SU-DHL-6 (cell line): ENCODE measurements around the gene OR2Y1.
"Not testable (repeated sequence)": the region's sequence is repeated elsewhere in the genome, so short reads cannot be mapped to it uniquely, and the experiment has no call there.

Source experiments
- H2AFZ ChIP-seq: fragments of 200-600 bp; sonication (generic); 2 replicates; pipeline ENCODE4 v1.6.1; 2014; ENCODE audit warnings: low read depth, mild to moderate bottlenecking, moderate library complexity, mixed read lengths, antibody characterized with exemption, low read length; ENCODE audit not compliant: severe bottlenecking
- H3F3A ChIP-seq: fragments of 200-600 bp; shearing (Covaris generic); 2 replicates; pipeline ENCODE4 v1.6.0; 2016; ENCODE audit warnings: antibody characterized with exemption, mild to moderate bottlenecking; ENCODE audit not compliant: insufficient read depth
- H3K27ac ChIP-seq: fragments of 200-600 bp; sonication (generic); 2 replicates; pipeline ENCODE4 v1.5.1; 2016; ENCODE audit warnings: low read depth, mild to moderate bottlenecking, low read length, moderate library complexity, mixed read lengths
- H3K27me3 ChIP-seq: fragments of 200-600 bp; sonication (generic), shearing (Covaris generic); 2 replicates; pipeline ENCODE4 v1.6.0; 2014; ENCODE audit warnings: mild to moderate bottlenecking, low read length
- H3K36me3 ChIP-seq: fragments of 200-600 bp; sonication (generic); 2 replicates; pipeline ENCODE4 v1.6.1; 2014; ENCODE audit warnings: mild to moderate bottlenecking, low read length, mixed read lengths
- H3K4me2 ChIP-seq: fragments of 300-600, 200-600 bp; shearing (Covaris generic), sonication (generic); 2 replicates; pipeline ENCODE4 v1.6.0; 2014; ENCODE audit warnings: low read length, low read depth, mild to moderate bottlenecking; ENCODE audit not compliant: poor library complexity, severe bottlenecking
- H3K4me3 ChIP-seq: fragments of 200-600 bp; sonication (generic); 2 replicates; pipeline ENCODE4 v1.5.1; 2014; ENCODE audit warnings: antibody characterized with exemption, low read length, mild to moderate bottlenecking, mixed read lengths; ENCODE audit not compliant: insufficient read depth, poor library complexity, severe bottlenecking
- H3K79me2 ChIP-seq: fragments of 200-600 bp; sonication (generic); 2 replicates; pipeline ENCODE4 v1.6.1; 2014; ENCODE audit warnings: mild to moderate bottlenecking, low read length, moderate library complexity; ENCODE audit not compliant: insufficient read depth
- H3K9ac ChIP-seq: fragments of 200-600 bp; sonication (generic); 2 replicates; pipeline ENCODE4 v1.7.0; 2014; ENCODE audit warnings: mild to moderate bottlenecking, low read length
- H3K9me2 ChIP-seq: fragments of 200-600 bp; sonication (generic); replicated peaks from 2 replicates; pipeline ENCODE4 v1.6.1; 2014; ENCODE audit warnings: low read length; ENCODE audit not compliant: insufficient read depth
- H3K9me3 ChIP-seq: fragments of 200-600 bp; sonication (generic); 2 replicates; pipeline ENCODE4 v1.6.1; 2014; ENCODE audit warnings: low read length, mixed read lengths; ENCODE audit not compliant: insufficient read depth
- H4K20me1 ChIP-seq: fragments of 200-600 bp; sonication (generic); 2 replicates; pipeline ENCODE4 v1.6.1; 2014; ENCODE audit warnings: low read depth, mild to moderate bottlenecking, antibody characterized with exemption, low read length, moderate library complexity, mixed read lengths
- EZH2phosphoT487 ChIP-seq: fragments of 200-600 bp; sonication (generic), shearing (Covaris generic); conservative IDR thresholded peaks from 2 replicates; pipeline ENCODE4 v1.6.1; 2018; ENCODE audit warnings: mild to moderate bottlenecking, antibody characterized with exemption, low read length, moderate library complexity, mixed read lengths
- TF ChIP-seq, protein P1 (sequence below): fragments of 200-600 bp; sonication (generic); IDR thresholded peaks from one replicate; pipeline ENCODE4 v1.5.1; 2017; ENCODE audit warnings: antibody characterized with exemption, mild to moderate bottlenecking, low read length, moderate library complexity; ENCODE audit not compliant: insufficient read depth, poor library complexity, severe bottlenecking

OR2Y1 gene

DNA sequence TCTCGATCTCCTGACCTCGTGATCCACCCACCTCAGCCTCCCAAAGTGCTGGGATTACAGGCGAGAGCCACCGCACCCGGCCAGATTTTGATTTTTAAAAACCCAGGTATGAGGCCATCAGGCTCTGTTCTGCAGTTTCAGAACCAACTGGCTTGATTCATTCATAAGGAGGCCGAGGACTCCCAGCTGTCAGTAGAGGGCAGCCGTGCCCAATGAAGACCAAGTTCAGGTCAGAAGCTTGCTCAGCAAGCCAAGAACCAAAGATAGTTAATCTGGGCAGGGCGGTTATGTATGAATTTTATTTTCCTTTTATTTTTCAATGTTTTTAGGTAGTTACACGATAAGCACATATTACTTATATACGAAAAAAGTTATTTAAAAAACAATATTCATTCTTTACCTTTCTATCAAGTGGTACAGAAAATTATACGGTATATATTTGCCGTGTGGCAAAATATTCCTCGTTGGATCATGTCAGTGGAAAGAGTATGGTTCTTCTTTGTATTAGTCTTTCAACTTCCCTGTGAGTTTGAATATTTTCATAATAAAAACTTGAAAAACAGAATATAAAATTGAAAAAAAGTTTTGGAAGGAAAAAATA is 44.7 kb upstream of the OR2Y1 start:
- Histone ChIP-seq H3K9me3 (no peaks in the 10 kb centered on the region), H3K4me3 (no peak overlapping the region), H3K36me3 (no peaks in the 10 kb centered on the region), H3K27ac (no peak overlapping the region), H3K9ac (no peak overlapping the region), H2AFZ (no peak overlapping the region), H3K79me2 (no peaks in the 10 kb centered on the region), H4K20me1 (no peaks in the 10 kb centered on the region), H3F3A (no peaks in the 10 kb centered on the region), H3K27me3 (no peaks in the 10 kb centered on the region), H3K9me2 (no peaks in the 10 kb centered on the region), H3K4me2 (no peak overlapping the region)
- TF ChIP-seq, protein P1, sequence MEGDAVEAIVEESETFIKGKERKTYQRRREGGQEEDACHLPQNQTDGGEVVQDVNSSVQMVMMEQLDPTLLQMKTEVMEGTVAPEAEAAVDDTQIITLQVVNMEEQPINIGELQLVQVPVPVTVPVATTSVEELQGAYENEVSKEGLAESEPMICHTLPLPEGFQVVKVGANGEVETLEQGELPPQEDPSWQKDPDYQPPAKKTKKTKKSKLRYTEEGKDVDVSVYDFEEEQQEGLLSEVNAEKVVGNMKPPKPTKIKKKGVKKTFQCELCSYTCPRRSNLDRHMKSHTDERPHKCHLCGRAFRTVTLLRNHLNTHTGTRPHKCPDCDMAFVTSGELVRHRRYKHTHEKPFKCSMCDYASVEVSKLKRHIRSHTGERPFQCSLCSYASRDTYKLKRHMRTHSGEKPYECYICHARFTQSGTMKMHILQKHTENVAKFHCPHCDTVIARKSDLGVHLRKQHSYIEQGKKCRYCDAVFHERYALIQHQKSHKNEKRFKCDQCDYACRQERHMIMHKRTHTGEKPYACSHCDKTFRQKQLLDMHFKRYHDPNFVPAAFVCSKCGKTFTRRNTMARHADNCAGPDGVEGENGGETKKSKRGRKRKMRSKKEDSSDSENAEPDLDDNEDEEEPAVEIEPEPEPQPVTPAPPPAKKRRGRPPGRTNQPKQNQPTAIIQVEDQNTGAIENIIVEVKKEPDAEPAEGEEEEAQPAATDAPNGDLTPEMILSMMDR: peak; percentile 68
- no peak for TF ChIP-seq EZH2phosphoT487

DNA sequence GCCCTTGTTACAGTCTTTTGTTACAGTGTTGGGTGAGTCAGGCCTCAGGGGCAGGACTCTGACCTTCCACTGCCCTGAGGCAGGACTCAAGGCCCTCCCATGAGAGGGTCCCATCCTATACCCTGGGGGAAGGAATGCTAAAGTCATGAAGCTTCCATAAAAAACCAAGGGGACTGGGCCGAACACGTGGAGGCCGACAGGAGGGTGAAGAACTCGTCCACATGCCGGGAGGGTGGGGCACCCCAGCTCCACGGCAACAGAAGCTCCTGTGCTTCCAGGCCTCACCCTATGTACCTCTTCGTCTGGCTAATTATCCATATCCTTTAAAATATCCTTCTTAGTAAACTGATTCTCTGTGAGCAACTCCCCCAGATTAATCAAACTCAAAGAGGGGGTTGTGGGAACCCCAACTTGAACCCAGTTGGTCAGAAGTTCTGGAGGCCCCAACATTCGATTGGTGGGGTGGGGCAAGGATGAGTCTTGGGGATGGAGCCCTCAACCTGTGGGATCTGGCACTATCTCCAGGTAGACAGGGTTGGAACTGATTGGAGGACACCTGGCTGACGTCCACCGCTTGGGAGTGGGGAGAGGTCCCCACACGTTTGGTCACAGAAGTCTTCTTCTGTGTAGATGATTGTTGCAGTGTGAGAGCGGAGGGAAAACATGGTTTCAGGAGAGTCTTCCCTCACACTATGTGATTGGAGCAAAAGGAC is 43.6 kb upstream of the OR2Y1 start:
- Histone ChIP-seq H3K36me3 (no peaks in the 10 kb centered on the region), H3K9me3 (no peaks in the 10 kb centered on the region), H3K9me2 (no peaks in the 10 kb centered on the region), H3K9ac (no peak overlapping the region), H3K4me2 (no peak overlapping the region), H3K4me3 (no peak overlapping the region), H4K20me1 (no peaks in the 10 kb centered on the region), H3K27me3 (no peaks in the 10 kb centered on the region), H3K79me2 (no peaks in the 10 kb centered on the region), H2AFZ (no peak overlapping the region), H3K27ac (no peak overlapping the region), H3F3A (no peaks in the 10 kb centered on the region)
- TF ChIP-seq EZH2phosphoT487: no peak
- TF ChIP-seq, protein P1: no peak

GRCh38 chr5:180782748-180783147 is 42.9 kb upstream of the OR2Y1 start:
- Histone ChIP-seq H3K9me2 (no peaks in the 10 kb centered on the region), H3K27ac (no peak overlapping the region), H3K9me3 (no peaks in the 10 kb centered on the region), H3F3A (no peaks in the 10 kb centered on the region), H3K27me3 (no peaks in the 10 kb centered on the region), H3K4me2 (no peak overlapping the region), H3K9ac (no peak overlapping the region), H4K20me1 (no peaks in the 10 kb centered on the region), H3K79me2 (no peaks in the 10 kb centered on the region), H3K36me3 (no peaks in the 10 kb centered on the region), H2AFZ (no peak overlapping the region), H3K4me3 (no peak overlapping the region)
- TF ChIP-seq EZH2phosphoT487: no peak
- TF ChIP-seq, protein P1: no peak

DNA sequence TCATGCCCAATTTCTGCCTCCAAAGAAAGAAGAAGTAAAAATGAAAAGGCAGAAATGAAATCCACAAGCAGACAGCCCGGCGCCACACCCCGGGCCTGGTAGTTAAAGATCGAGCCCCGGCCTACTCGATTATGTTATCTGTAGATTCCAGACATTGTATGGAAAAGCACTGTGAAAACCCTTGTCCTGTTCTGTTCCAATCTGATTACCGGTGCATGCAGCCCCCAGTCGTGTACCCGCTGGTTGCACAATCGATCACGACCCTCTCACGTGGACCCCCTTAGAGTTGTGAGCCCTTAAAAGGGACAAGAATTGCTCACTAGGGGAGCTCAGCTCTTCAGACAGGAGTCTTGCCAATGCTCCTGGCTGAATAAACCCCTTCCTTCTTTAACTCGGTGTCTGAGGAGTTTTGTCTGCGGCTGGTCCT is 42.1 kb upstream of the OR2Y1 start:
- H3K9me2 ChIP-seq, H3K36me3 ChIP-seq, H3K9ac ChIP-seq, H3K79me2 ChIP-seq, H2AFZ ChIP-seq, H4K20me1 ChIP-seq, H3K4me3 ChIP-seq, H3K27me3 ChIP-seq, H3K27ac ChIP-seq, H3K4me2 ChIP-seq, H3F3A ChIP-seq, H3K9me3 ChIP-seq: not testable (repeated sequence)
